ENCODE measurements around the gene CKAP2L.

Gene CKAP2L

GRCh38 chr2:112798979-112799975 is 34.9 kb upstream of the CKAP2L start:
- DNase-seq: no peak
- TF ChIP-seq POLR2A (IDR thresholded peaks at IDR 0.05; ENCODE audit: low read length) (no peak), GATA1 (IDR thresholded peaks at IDR 0.05; ENCODE audit: low read depth, low read length) (no peak)

- TF ChIP-seq GATA1 (IDR thresholded peaks at IDR 0.05; ENCODE audit: low read depth, low read length) (no peak), POLR2A (IDR thresholded peaks at IDR 0.05; ENCODE audit: low read length) (no peak)
- no peak for DNase-seq
Measured at GRCh38 chr2:112796486-112796885, 32.1 kb upstream of the CKAP2L start.

GRCh38 chr2:112795774-112796173 is 31.4 kb upstream of the CKAP2L start:
- DNase-seq: peak in 1 of 2 experiments; percentile 15
- TF ChIP-seq POLR2A (IDR thresholded peaks at IDR 0.05; ENCODE audit: low read length) (no peak), GATA1 (IDR thresholded peaks at IDR 0.05; ENCODE audit: low read depth, low read length) (no peak)

GRCh38 chr2:112794841-112795240 is 30.4 kb upstream of the CKAP2L start:
- TF ChIP-seq GATA1 (IDR thresholded peaks at IDR 0.05; ENCODE audit: low read depth, low read length) (no peak), POLR2A (IDR thresholded peaks at IDR 0.05; ENCODE audit: low read length) (no peak)

GRCh38 chr2:112794131-112794733 is 29.8 kb upstream of the CKAP2L start:
- DNase-seq: peak; percentile 84 to 91
- TF ChIP-seq GATA1 (IDR thresholded peaks at IDR 0.05; ENCODE audit: low read depth, low read length) (no peak), POLR2A (IDR thresholded peaks at IDR 0.05; ENCODE audit: low read length) (no peak)

More at GRCh38 chr2:112794841-112795240, 30.4 kb upstream of the CKAP2L start:
- DNase-seq: peak in 1 of 2 experiments; percentile 39

- TF ChIP-seq GATA1 (IDR thresholded peaks at IDR 0.05; ENCODE audit: low read depth, low read length) (no peak), POLR2A (IDR thresholded peaks at IDR 0.05; ENCODE audit: low read length) (no peak)
- DNase-seq: peak in 1 of 2 experiments; percentile 32
Measured at GRCh38 chr2:112793449-112793978, 29.1 kb upstream of the CKAP2L start.

- TF ChIP-seq GATA1 (IDR thresholded peaks at IDR 0.05; ENCODE audit: low read depth, low read length): no peak
- no peak for TF ChIP-seq POLR2A (IDR thresholded peaks at IDR 0.05; ENCODE audit: low read length)
- DNase-seq: no peak
Measured at GRCh38 chr2:112792419-112792818, 28.0 kb upstream of the CKAP2L start.

GRCh38 chr2:112791693-112792230 is 27.4 kb upstream of the CKAP2L start:
- no peak for DNase-seq
- TF ChIP-seq POLR2A (IDR thresholded peaks at IDR 0.05; ENCODE audit: low read length) (no peak), GATA1 (IDR thresholded peaks at IDR 0.05; ENCODE audit: low read depth, low read length) (no peak)

GRCh38 chr2:112791019-112791418 is 26.6 kb upstream of the CKAP2L start:
- TF ChIP-seq POLR2A (IDR thresholded peaks at IDR 0.05; ENCODE audit: low read length) (no peak), GATA1 (IDR thresholded peaks at IDR 0.05; ENCODE audit: low read depth, low read length) (no peak)
- no peak for DNase-seq

GRCh38 chr2:112790305-112790704 is 25.9 kb upstream of the CKAP2L start:
- TF ChIP-seq GATA1 (IDR thresholded peaks at IDR 0.05; ENCODE audit: low read depth, low read length) (no peak), POLR2A (IDR thresholded peaks at IDR 0.05; ENCODE audit: low read length) (no peak)
- DNase-seq: peak in 1 of 2 experiments; percentile 27

- TF ChIP-seq GATA1 (IDR thresholded peaks at IDR 0.05; ENCODE audit: low read depth, low read length) (no peak), POLR2A (IDR thresholded peaks at IDR 0.05; ENCODE audit: low read length) (no peak)
- DNase-seq: no peak
Measured at GRCh38 chr2:112789186-112789585, 24.8 kb upstream of the CKAP2L start.

GRCh38 chr2:112788653-112789052 is 24.2 kb upstream of the CKAP2L start:
- TF ChIP-seq POLR2A (IDR thresholded peaks at IDR 0.05; ENCODE audit: low read length): no peak
- TF ChIP-seq GATA1 (IDR thresholded peaks at IDR 0.05; ENCODE audit: low read depth, low read length): no peak
- peak; percentile 9 to 11 for DNase-seq

GRCh38 chr2:112787729-112788393 is 23.5 kb upstream of the CKAP2L start:
- peak in 1 of 2 experiments; percentile 8 for DNase-seq
- TF ChIP-seq POLR2A (IDR thresholded peaks at IDR 0.05; ENCODE audit: low read length) (no peak), GATA1 (IDR thresholded peaks at IDR 0.05; ENCODE audit: low read depth, low read length) (no peak)
